WTC11 (cell line): ENCODE measurements around the gene RAB11FIP3.

Experiments
- CTCF ChIP-seq: fragments of 200-600 bp; IDR thresholded peaks from 2 replicates; pipeline ENCODE4 v1.8.0; 2022; ENCODE audit warnings: antibody characterized with exemption
- GABPB1 ChIP-seq: sonication (generic); formaldehyde crosslinking; IDR thresholded peaks from 2 replicates; pipeline ENCODE4 v1.8.1; 2023; ENCODE audit warnings: mild to moderate bottlenecking, missing genetic modification reagents
- ZNF138 ChIP-seq: sonication (generic); formaldehyde crosslinking; conservative IDR thresholded peaks from 2 replicates; pipeline ENCODE4 v1.8.1; 2022; ENCODE audit warnings: mild to moderate bottlenecking, moderate library complexity, missing genetic modification reagents
- TF ChIP-seq, protein P1 (sequence below): sonication (generic); formaldehyde crosslinking; IDR thresholded peaks from 2 replicates; pipeline ENCODE4 v1.8.1; 2023; ENCODE audit warnings: mild to moderate bottlenecking, missing genetic modification reagents
- TF ChIP-seq, protein P2 (sequence below): sonication (generic); formaldehyde crosslinking; IDR thresholded peaks from 2 replicates; pipeline ENCODE4 v1.8.1; 2023; ENCODE audit warnings: mild to moderate bottlenecking, missing genetic modification reagents, moderate library complexity
- TF ChIP-seq, protein P3 (sequence below): sonication (generic); formaldehyde crosslinking; IDR thresholded peaks from 2 replicates; pipeline ENCODE4 v1.8.1; 2022; ENCODE audit warnings: low read depth, missing genetic modification reagents, borderline replicate concordance

DNA sequence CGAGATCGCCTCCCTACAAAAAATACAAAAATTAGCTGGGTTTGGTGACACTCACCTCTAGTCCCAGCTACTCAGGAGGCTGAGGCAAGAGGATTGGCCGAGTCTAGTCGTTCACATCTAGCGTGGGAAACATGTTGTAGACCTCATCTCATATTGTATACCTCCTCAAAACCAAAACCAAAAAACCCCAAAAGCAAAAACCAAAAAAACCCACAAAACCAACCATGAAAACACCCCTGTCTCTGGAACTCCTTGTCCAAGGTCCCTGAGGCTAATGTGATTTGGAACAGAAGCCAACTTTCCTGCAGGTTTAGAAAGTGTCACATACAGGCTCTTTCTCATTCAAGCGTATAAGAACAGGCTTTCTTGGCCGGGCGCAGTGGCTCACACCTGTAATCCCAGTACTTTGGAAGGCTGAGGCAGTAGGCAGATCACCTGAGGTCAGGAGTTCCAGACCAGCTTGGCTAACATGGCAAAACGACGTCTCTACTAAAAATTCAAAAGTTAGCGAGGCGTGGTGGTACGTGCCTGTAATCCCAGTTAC, 29.0 kb downstream of the RAB11FIP3 start:
- TF ChIP-seq, protein P1, sequence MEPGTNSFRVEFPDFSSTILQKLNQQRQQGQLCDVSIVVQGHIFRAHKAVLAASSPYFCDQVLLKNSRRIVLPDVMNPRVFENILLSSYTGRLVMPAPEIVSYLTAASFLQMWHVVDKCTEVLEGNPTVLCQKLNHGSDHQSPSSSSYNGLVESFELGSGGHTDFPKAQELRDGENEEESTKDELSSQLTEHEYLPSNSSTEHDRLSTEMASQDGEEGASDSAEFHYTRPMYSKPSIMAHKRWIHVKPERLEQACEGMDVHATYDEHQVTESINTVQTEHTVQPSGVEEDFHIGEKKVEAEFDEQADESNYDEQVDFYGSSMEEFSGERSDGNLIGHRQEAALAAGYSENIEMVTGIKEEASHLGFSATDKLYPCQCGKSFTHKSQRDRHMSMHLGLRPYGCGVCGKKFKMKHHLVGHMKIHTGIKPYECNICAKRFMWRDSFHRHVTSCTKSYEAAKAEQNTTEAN (CRISPR knock-in tag) = no peak
- TF ChIP-seq CTCF = no peak
- TF ChIP-seq, protein P2, sequence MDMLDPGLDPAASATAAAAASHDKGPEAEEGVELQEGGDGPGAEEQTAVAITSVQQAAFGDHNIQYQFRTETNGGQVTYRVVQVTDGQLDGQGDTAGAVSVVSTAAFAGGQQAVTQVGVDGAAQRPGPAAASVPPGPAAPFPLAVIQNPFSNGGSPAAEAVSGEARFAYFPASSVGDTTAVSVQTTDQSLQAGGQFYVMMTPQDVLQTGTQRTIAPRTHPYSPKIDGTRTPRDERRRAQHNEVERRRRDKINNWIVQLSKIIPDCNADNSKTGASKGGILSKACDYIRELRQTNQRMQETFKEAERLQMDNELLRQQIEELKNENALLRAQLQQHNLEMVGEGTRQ (CRISPR knock-in tag) = no peak
- TF ChIP-seq, protein P3, sequence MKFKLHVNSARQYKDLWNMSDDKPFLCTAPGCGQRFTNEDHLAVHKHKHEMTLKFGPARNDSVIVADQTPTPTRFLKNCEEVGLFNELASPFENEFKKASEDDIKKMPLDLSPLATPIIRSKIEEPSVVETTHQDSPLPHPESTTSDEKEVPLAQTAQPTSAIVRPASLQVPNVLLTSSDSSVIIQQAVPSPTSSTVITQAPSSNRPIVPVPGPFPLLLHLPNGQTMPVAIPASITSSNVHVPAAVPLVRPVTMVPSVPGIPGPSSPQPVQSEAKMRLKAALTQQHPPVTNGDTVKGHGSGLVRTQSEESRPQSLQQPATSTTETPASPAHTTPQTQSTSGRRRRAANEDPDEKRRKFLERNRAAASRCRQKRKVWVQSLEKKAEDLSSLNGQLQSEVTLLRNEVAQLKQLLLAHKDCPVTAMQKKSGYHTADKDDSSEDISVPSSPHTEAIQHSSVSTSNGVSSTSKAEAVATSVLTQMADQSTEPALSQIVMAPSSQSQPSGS (CRISPR knock-in tag) = no peak
- no peak for TF ChIP-seq ZNF138 (CRISPR knock-in tag)
- no peak for TF ChIP-seq GABPB1
